Muscle of back (tissue), 10 donors: ENCODE results near the gene MSI2. TPM values are rescaled to one million over a fixed set of nuclear protein-coding genes. Genes with fewer than 3 reads are reported as not detected.

Experiments used
- polyA plus RNA-seq, 10 donors: library from polyadenylated mRNA; unstranded; fragments of 120-200 nt; gene quantifications; one replicate each; pipeline ENCODE4 v1.2.1, GENCODE V29; 2013; ENCODE audit not compliant: insufficient read length in 10 of 10

Gene MSI2
- polyA plus RNA-seq, 10 donors: 22.9 to 37.2 (median 27.4) TPM

Other genes with a start within 250 kb of the MSI2 start
- 10 to 100 TPM; 39.6 to 83.3 (median 63.5) TPM for gene AKAP1, start 171.3 kb upstream of the MSI2 start, polyA plus RNA-seq